IPS-18c (cell line): ENCODE measurements around the gene EIF4G3.
"Not testable (repeated sequence)": the region's sequence is repeated elsewhere in the genome, so short reads cannot be mapped to it uniquely, and the experiment has no call there.

Experiments used
- H3K4me3 ChIP-seq: 2 replicates; pipeline ENCODE4 v1.7.0; 2013; ENCODE audit warnings: low read depth, mild to moderate bottlenecking, low read length, moderate library complexity; ENCODE audit not compliant: insufficient read depth
- H3K9me3 ChIP-seq: one replicate; pipeline ENCODE4 v1.6.1; 2013; ENCODE audit warnings: mild to moderate bottlenecking, low read length, moderate library complexity; ENCODE audit not compliant: control insufficient read depth, insufficient read depth

Gene EIF4G3

DNA sequence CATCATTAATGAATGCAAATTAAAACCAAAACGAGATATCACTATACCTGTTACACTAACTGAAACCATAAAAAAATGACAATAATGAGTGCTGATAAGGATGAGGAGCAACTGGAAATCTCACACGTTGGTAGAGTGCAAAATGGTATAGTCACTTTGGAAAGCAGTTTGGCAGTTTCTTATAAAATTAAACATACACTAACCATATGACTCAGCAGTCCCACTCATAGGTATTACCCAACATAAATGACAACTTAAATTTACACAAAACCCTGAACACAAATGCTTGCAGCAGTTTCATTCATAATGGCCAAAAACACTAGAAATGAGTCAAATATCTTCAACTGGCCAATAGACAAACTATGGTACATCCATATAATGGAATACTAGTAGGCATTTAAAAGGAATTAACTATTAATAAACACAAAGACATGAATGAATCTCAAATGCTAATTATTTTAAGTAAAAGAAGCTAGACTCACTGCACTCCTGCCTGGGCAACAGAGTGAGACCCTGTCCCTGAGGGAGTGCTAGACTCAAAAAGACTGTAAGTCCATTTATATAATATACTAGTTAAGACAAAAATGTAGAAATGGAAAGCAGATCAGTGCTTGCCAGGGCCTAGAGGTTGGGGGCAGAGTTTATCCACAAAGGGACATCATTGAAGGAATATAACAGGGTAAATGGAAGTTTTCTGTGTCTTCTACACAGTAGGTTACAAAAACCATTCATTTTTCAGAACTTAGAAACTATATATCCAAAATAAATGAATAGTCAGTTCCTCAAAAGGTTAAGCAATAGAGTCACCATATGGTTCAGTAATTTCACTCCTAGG lies 77.4 kb downstream of the EIF4G3 start:
- H3K9me3 ChIP-seq = no peaks in the 10 kb centered on the region
- H3K4me3 ChIP-seq = no peak overlapping the region

DNA sequence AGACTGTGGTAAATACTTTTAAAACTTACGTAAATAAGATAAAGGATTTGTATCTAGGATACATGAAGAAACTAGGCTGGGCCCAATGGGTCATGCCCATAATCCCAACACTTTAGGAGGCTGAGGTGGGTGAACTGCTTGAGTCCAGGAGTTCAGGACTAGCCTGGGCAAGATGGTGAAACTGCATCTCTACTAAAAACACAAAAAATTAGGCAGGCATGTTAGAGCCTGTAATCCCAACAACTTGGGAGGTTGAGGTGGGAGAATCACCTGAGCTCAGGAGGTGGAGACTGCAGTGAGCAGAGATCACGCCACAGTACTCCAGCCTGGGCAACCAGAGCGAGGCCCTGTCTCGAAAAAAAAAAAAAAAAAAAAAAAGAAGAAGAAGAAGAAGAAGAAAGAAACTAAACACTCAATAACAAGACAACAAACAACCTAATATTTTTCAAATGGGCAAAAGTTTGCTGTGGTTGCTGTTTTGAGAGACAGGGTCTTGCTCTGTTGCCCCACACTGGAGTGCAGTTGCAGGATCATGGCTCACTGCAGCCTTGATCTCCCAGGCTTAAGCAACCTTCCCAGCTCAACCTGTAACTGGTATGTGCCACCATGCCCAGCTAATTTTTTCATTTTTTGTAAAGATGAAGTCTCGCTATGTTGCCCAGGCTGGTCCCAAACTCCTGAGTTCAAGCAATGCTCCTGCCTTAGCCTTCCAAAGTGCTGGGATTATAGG lies 78.3 kb downstream of the EIF4G3 start:
- no peak overlapping the region for H3K4me3 ChIP-seq

DNA sequence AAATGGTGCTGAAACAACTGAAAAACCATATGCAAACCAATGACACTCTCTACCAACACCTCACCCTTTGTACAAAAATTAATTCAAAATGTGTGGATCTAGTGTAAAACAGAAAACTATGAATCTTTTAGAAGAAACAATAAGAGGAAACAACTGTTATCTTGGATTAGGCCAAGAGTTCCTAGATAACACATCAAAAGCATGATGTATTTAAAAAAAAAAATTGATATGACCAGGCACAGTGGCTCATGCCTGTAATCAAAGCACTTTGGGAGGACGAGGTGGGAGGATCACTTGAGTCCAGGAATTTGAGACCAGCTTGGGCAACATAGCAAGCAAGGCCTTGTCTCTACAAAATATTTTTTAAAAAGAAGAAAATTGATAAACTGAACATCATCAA lies 79.0 kb downstream of the EIF4G3 start:
- Histone ChIP-seq H3K9me3 (no peaks in the 10 kb centered on the region), H3K4me3 (no peak overlapping the region)

More for the DNA sequence above, 78.3 kb downstream of the EIF4G3 start:
- no peaks in the 10 kb centered on the region for H3K9me3 ChIP-seq

DNA sequence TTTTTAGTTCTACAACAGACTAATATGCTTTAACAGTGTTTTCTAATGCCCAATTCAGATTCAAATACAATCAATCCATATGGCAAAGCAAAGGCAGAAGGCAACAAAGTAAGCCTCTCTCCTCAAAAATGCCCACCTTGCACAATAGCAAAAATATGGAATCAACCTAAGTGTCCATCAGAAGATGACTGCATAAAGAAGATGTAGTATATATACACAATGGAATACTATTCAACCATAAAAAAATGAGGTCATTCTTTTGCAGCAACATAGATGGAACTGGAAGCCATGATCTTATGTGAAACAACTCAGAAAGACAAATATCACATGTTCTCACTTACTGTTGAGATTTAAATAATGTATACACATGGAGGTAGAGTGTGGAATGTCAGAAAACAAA lies 80.7 kb downstream of the EIF4G3 start:
- Histone ChIP-seq H3K9me3 (no peaks in the 10 kb centered on the region), H3K4me3 (no peak overlapping the region)

DNA sequence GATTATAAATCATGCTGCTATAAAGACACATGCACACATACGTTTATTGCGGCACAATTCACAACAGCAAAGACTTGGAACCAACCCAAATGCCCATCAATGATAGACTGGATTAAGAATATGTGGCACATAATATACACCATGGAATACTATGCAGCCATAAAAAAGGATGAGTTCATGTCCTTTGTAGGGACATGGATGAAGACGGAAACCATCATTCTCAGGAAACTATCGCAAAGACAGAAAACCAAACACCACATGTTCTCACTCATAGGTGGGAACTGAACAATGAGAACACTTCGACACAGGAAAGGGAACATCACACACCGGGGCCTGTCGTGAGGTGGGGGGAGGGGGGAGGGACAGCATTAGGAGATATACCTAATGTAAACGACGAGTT lies 82.4 kb downstream of the EIF4G3 start:
- not testable (repeated sequence) for H3K9me3 ChIP-seq, H3K4me3 ChIP-seq

DNA sequence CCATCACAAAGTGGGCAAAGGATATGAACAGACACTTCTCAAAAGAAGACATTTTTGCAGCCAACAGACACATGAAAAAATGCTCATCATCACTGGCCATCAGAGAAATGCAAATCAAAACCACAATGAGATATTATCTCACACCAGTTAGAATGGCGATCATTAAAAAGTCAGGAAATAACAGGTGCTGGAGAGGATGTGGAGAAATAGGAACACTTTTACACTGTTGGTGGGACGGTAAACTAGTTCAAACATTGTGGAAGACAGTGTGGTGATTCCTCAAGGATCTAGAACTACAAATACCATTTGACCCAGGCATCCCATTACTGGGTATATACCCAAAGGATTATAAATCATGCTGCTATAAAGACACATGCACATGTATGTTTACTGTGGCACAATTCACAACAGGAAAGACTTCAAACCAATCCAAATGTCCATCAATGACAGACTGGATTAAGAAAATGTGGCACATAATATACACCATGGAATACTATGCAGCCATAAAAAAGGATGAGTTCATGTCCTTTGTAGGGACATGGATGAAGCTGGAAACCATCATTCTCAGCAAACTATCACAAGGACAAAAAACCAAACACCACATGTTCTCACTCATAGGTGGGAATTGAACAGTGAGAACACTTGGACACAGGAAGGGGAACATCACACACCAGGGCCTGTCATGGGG lies 83.3 kb downstream of the EIF4G3 start:
- not testable (repeated sequence) for H3K4me3 ChIP-seq, H3K9me3 ChIP-seq

DNA sequence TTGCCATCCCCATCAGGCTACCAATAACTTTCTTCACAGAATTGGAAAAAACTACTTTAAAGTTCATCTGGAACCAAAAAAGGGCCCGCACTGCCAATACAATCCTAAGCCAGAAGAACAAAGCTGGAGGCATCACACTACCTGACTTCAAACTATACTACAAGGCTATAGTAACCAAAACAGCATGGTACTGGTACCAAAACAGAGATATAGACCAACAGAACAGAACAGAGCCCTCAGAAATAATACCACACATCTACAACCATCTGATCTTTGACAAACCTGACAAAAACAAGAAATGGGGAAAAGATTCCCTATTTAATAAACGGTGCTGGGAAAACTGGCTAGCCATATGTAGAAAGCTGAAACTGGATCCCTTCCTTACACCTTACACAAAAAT lies 84.2 kb downstream of the EIF4G3 start:
- not testable (repeated sequence) for H3K4me3 ChIP-seq, H3K9me3 ChIP-seq

DNA sequence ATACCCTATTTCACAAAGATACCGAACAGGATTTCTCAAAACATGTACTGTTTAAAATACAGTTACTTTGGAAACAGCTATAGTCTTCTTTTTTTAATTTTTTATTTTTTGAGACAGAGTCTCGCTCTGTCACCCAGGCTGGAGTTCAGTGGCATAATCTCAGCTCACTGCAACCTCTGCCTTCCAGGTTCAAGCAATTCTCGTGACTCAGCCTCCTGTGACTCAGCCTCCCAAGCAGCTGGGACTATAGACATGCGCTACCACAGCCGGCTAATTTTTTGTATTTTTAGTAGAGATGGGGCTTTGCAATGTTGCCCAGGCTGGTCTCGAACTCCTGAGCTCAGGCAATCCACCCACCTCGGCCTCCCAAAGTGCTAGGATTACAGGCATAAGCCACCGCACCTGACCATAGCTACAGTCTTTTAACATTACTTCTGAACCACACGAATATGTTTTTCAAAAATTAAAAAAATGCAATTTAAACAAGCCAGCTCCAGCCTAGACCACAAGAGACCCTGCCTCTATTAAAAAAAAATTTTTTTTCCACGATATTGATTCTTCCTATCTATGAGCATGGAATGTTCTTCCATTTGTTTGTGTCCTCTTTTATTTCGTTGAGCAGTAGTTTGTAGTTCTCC lies 85.5 kb downstream of the EIF4G3 start:
- not testable (repeated sequence) for H3K4me3 ChIP-seq, H3K9me3 ChIP-seq

DNA sequence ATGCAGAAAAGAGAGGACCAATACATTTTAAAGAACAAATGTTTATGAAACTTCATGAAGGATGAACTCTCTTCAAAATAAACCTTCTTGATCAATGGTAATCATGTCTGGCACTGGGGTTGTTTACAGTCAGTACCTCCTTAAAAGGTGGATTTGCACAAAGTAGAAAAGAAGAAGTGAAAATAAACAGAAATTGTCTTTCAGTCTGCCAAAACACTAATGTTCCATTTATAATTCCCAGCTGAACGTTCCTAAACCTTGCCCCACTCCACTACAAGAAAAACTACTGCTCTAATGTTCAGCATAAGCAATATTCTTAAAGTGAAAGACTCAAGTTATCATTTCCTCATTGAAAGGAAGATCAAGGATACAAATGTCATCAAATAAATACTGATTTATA lies 86.2 kb downstream of the EIF4G3 start:
- no peak overlapping the region for H3K4me3 ChIP-seq
- H3K9me3 ChIP-seq = no peaks in the 10 kb centered on the region

DNA sequence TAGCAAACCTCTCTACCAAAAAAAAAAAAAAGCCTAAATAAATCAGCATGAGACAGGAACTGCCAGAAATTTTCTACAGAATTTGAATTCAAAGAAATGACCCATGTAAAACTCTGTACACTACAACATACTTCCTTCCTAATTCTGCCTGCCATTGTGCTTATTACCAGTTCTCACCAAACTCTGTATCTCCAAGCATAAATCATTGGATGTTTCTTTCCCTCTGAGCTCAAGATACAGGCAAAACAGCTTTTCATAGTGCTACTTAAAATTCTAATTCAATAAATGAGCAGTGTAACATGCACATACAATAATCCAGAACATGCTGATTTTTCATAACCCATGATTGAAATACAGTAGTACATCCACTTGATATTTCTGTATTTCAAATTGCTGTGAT lies 87.0 kb downstream of the EIF4G3 start:
- H3K9me3 ChIP-seq = no peaks in the 10 kb centered on the region
- H3K4me3 ChIP-seq = no peak overlapping the region

DNA sequence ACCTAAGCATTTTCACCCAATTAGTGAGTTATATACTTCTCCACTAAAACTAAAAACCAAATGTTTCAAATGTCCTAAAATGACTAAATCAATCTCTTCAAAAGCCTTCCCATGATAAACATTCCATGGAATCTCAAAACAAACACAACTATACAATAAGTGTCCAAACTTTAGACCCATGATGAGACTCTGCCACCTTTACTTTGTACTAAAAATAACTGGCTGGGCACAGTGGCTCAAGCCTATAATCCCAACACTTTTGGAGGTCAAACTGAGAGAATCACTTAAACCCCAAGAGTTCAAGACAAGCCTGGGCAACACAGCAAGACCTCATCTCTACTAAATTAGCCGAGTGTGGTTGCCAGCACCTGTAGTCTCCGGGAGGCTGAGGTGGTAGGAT lies 87.4 kb downstream of the EIF4G3 start:
- H3K9me3 ChIP-seq = no peaks in the 10 kb centered on the region
- no peak overlapping the region for H3K4me3 ChIP-seq

DNA sequence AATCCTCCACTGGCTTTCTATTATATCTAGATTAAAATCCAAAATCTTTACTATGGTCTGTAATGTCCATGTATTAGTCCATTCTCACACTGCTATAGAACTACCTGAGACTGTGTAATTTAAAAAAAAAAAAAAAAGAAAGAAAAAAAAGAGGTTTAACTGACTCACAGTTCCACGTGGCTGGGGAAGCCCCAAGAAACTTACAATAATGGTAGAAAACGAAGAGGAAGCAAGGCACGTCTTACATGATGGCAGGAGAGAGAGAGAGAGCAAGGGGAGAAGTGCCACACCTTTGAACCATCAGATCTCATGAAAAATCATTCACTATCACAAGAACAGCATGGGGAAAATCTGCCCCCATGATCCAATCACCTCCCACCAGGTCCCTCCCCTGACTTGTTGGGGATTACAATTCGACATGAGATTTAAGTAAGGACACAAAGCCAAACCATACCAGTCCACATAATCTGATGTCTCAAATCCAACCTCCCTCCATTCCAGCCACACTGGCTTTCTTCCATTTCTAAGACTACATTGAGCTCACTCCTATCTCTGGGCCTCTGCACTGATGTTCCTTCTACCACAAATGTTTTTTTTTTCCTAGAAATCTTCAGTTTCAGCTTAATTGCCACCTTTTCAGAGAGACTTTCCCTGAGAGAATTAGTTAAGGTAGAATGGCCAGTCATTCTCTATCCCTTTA lies 92.4 kb downstream of the EIF4G3 start:
- no peak overlapping the region for H3K4me3 ChIP-seq

DNA sequence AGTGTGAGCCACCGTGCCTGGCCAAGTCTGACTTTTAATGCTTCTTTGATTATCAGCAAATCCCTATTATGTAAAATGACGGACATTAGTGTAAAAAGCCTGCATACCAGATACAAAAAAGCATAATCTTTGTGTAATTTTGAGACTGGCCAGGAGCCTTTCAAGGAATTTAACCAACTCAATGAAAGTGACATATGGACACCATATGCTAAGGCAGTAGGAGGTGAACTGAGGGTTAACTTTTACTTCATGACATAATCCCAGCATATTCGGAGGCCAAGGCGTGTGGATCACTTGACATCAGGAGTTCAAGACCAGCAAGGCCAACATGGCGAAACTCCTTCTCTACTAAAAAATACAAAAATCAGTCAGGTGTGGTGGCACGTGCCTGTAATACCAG lies 94.6 kb downstream of the EIF4G3 start:
- no peak overlapping the region for H3K4me3 ChIP-seq
- no peaks in the 10 kb centered on the region for H3K9me3 ChIP-seq

More for the DNA sequence above, 92.4 kb downstream of the EIF4G3 start:
- H3K9me3 ChIP-seq = no peaks in the 10 kb centered on the region

DNA sequence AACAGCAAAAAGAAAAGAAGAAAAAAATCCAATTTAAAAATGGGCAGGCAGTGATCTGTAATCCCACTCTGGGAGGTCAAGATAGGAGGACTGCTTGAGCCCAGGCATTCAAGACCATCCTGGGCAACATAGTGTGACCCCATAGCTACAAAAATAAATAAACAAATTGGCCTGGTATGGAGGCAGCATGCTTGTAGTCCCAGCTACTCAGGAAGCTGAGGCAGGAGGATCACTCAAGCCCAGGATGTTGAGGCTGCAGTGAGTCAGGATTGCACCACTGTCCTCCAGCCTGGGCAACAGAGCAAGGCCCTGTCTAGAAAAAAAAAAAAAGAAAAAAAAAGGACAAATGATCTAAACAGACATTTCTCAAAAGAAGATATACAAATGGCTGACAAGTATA lies 99.6 kb downstream of the EIF4G3 start:
- H3K4me3 ChIP-seq = no peak overlapping the region
- no peaks in the 10 kb centered on the region for H3K9me3 ChIP-seq

DNA sequence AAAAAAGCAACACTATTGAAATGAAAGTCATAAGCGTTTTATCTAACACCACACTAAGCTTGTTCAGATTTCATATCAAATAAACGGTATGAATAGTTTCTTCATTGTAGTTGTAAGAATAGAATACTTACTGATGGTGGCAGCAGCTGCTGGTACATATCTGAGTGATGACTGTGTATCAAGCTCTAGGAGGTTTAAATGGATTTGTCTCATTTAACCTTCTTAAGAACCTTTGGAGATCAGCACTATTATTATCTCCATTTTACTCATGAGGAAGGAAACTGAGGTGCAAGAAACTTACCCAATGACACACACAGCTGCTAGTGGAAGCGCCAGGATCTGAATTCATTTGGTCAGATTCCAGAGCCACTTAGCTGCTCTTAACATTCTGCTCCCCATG lies 104.0 kb downstream of the EIF4G3 start:
- Histone ChIP-seq H3K4me3 (no peak overlapping the region), H3K9me3 (no peaks in the 10 kb centered on the region)

DNA sequence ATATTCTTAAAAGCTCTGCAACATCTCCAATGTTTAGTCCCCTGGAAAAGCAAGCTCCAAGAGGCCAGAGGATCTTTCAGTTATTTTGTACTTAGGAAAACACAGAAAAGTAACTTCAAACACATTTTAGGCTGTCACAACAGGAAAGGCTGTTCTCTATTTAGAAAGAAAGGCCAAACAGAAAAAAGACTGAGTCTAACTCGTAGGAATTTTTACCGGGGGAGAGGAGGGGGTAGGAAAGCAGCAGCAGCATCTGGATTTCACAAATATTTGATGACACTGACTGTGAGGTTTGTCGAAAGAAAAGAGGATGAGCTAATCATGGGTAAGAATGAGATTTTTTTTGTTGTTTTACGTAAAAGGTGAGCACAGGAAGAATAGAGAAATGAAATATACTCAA lies 107.1 kb downstream of the EIF4G3 start:
- Histone ChIP-seq H3K4me3 (no peak overlapping the region), H3K9me3 (no peaks in the 10 kb centered on the region)

DNA sequence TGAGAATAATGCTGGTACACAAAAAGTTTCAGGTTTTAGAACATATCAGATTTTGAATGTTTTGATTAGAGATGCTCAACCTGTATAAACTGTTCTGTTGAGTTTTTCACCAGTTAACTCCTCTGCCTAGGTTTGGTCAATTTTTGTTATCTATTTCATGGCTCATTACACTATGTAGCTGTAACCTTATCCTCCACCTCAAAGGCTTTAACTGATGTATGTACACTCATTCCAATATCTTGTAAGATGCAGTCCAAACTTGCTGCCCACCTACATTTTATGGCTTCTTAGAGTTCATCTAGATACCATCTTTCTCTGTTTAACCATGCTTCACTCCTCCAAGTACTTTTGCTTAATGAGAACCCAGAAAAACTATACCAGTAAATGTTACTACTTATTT lies 107.8 kb downstream of the EIF4G3 start:
- no peak overlapping the region for H3K4me3 ChIP-seq
- H3K9me3 ChIP-seq = no peaks in the 10 kb centered on the region
